Neural cell (in vitro differentiated cells): ENCODE measurements around the gene SETD5.

ENCODE experiments used
- EP300 ChIP-seq: fragments of 450-650 bp; conservative IDR thresholded peaks from 2 replicates; pipeline ENCODE4 v1.6.1; 2014; ENCODE audit warnings: antibody characterized with exemption, mild to moderate bottlenecking, moderate library complexity; ENCODE audit not compliant: poor library complexity, severe bottlenecking
- EZH2 ChIP-seq: fragments of 200-600, 300-800 bp; shearing (Covaris generic), sonication (generic); IDR thresholded peaks from 2 replicates; pipeline ENCODE4 v1.6.1; 2014; ENCODE audit warnings: antibody characterized with exemption, low read length, borderline replicate concordance, mild to moderate bottlenecking; ENCODE audit not compliant: insufficient read depth, poor library complexity, severe bottlenecking
- TAF1 ChIP-seq: IDR thresholded peaks from 2 replicates; pipeline ENCODE4 v1.6.1; 2012; ENCODE audit warnings: low read depth
- TF ChIP-seq, protein P1 (sequence below): fragments of 450-650 bp; IDR thresholded peaks from 2 replicates; pipeline ENCODE4 v1.5.1; 2014; ENCODE audit warnings: antibody characterized with exemption, mild to moderate bottlenecking, moderate library complexity; ENCODE audit not compliant: poor library complexity, severe bottlenecking

DNA sequence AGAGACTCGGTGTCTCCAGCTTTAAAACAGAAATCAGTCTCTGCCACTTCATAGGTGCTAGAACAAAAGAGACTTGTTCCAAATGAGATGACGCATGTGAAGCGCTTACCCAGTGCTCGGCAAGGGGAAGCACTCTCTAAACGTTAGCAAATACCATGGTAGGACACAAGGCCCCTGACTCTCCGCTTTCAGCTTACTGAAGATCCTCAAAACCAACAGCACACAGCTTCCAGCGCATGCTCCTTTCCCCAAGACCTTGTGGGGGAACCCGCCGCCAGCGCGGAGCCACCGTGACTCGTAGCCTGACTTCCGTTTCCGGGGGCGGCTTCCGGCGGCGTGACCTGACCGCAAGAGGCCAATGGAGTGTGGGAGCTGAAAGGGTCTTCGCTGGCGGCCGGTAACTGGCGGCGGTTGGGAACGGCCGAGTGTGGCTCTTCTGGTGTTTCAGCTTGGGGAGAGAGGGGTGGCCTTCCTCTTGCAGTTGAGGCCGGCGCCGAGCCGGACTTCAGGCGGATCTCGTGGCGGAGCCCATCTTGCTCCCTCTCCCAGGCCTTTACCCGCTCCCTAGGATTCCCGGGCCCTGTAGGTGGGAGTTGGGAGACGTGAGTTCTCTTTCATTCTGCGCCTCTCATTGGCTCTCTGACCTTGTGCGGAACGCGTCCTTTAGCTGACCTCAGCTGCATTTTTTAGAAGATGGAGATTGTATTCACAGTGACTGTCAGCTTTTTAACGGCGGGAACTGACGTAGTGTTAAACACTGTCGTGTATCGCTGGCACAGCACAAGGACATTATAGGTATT, 34.5 kb upstream of the SETD5 start, which contains the start of gene THUMPD3:
- TF ChIP-seq, protein P1, sequence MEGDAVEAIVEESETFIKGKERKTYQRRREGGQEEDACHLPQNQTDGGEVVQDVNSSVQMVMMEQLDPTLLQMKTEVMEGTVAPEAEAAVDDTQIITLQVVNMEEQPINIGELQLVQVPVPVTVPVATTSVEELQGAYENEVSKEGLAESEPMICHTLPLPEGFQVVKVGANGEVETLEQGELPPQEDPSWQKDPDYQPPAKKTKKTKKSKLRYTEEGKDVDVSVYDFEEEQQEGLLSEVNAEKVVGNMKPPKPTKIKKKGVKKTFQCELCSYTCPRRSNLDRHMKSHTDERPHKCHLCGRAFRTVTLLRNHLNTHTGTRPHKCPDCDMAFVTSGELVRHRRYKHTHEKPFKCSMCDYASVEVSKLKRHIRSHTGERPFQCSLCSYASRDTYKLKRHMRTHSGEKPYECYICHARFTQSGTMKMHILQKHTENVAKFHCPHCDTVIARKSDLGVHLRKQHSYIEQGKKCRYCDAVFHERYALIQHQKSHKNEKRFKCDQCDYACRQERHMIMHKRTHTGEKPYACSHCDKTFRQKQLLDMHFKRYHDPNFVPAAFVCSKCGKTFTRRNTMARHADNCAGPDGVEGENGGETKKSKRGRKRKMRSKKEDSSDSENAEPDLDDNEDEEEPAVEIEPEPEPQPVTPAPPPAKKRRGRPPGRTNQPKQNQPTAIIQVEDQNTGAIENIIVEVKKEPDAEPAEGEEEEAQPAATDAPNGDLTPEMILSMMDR, result peak; percentile 28
- TF ChIP-seq EP300 (peak; percentile 51), EZH2 (no peak), TAF1 (peak; percentile 73)
